Pons (tissue), 1 donor: ENCODE data around the gene ZDHHC3.

Source experiments
- DNase-seq: peaks from one replicate; pipeline ENCODE4 v3.0.0-alpha.2; 2016; ENCODE audit warnings: low spot score

ZDHHC3 gene, protein sequence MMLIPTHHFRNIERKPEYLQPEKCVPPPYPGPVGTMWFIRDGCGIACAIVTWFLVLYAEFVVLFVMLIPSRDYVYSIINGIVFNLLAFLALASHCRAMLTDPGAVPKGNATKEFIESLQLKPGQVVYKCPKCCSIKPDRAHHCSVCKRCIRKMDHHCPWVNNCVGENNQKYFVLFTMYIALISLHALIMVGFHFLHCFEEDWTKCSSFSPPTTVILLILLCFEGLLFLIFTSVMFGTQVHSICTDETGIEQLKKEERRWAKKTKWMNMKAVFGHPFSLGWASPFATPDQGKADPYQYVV

DNA sequence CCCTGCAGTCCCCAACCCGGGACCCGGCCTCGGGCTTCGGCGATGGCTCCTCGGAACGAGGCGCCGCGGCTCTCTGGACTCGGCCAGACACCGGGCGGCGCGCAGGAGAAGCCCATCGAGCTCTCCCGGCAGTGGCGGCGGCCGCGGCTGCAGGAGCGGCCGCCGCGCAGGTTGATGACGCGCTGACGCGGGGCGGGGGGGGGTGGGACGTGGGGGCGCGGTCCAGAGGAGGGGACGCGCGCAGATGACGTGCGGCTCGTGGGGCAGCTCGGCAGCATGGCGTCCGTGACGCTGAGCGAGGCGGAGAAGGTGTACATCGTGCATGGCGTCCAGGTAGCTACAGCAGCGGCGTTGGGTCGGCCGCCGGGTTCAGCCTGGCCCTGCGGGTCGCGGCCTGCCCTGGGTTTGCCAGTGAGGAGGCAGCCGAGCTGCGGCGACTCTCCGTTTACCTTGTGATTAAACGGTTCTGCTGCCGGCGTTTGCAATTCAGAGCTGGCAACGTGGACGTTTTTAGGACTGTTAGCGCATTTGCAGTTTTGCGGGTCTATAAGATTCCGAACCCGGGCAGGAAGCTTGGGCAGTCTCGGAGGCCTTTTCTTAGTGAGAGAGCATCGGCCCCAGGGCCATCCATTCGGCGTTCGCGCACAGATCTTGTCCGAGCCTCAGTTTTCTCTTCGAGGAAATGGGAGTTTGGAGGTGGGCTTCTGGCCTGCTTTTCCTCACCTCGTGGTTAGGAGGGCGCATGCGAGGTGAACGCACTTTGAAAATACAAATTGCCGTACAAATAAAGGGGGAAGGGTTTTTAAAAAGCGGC is at the start of gene ZDHHC3, which contains the start of gene EXOSC7:
Gene ZDHHC3, minus strand, starts transcription at position 173 of the 814 bp plus-strand sequence. CDS start 16,738 bp downstream, outside the sequence.
Gene EXOSC7, plus strand, starts transcription at position 243 of the 814 bp plus-strand sequence. Its CDS starts 34 bp downstream, at position 277.
- DNase-seq, result peak; percentile 75

DNA sequence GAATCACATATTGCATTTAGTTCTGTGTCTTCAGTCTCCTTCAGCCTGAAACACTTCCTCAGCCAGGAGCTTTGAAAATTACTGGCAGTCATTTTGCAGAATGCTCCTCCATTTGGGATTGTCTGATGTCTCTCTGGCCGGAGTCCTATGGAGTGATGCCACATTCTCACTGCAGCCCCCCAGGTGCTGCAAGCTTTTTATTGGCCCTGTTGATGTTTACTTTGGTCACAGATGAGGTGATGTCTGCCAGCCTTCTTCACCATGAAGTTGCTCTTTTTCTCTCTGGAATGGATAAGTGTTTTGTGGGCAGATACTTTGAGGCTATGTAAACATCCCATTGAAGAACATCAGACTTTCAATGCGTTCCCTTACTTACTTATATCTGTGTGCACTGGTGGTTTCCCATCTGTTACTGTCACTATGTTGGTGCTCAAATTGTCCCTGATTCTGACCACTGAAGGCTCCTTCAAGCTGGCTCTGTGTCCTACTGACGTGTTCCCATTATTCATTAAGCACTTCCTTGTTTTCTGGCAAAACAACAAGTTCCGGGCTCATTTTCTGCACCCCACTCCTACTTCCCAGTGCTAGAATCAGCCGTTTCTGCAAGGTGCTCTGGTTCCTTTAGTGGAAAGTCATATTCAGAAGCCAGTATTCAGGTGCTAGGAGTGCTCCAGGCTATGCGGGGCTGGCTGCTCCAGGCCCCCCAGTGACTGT is 48.7 kb upstream of the ZDHHC3 start:
- no peak for DNase-seq

DNA sequence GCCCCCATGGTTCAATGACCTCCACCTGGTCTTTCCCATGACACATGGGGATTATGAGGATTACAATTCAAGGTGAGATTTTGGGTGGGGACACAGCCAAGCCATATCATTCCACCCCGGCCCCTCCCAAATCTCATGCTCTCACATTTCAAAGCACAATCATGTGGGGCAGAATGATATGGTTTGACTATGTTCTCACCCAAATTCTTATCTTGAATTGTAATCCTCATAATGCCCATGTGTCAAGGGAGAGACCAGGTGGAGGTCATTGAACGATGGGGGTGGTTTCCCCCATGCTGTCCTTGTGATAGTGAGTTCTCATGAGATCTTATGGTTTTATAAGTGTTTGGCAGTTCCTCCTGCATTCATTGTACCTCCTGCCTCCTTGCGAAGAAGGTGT is 47.7 kb upstream of the ZDHHC3 start:
- DNase-seq, result no peak

DNA sequence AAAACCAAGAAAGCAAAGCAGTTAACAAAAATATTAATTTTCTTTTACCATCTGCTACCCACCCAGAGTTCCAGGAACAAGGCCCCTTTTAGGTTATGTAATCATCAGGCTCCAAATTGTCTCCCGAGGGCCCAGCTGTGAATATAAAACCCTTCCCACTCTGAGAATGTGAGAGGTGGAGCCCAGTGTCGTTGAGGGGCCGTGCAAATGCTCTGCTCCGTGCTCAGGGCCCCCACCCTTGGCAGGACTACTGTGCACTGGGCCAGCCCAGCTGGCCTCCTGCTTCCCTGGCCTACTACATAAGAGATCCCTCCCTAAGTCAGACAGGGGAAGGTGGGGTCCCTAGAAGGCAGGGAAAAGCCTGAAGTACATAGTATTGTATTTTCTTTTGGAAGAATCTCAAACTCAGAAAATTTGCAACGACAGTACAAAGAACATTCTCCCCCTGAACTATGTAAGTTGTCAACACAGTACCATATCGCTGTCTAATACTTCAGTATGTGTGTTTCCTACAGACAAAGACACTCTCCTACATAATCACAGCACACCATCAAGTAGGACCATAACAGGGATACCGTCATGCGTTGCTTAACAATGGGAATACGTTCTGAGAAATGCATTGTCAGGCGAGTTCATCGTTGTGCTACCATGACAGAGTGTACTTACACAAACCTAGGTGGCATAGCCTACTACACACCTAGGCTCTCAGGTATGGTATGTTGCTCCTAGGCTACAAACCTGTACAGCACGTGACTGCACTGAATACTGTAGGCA is 45.7 kb upstream of the ZDHHC3 start:
- no peak for DNase-seq

DNA sequence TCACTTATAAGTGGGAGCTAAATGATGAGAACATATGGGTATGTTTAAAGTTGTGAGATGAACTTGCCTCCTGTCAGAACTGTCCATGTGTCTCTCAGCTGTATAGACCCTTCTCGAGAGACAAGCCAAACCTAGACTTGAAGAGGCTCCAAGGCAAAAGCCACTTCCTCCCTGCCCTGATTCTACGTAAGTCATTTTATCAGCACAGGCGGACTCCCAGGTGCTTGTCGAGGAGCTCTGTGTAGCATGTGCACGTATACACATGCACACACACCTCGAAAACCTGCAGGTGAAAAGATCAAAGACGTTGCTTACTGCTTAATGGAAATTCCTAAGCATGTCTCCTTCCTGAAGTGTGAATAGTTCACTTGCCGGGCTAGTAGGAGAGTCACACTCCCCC is 44.6 kb upstream of the ZDHHC3 start:
- DNase-seq, result no peak

DNA sequence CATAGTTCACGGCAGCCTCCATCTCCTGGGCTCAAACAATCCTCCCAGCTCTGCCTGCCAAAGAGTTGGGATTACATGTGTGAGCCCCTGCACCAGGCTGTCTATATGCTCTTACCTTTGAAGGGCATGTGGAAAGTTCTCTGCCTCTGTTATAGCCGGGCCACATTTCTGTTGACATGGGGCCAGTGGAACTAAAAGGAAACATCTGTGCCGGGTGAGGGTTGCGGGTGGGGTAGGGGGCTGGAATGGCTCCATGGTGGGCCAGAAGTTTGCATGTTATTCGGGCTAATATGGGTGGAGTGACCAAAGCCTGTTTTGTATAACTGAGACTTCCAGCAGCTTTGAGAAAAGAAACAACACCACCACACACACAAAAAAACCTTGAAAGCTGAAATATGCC is 41.8 kb upstream of the ZDHHC3 start:
- DNase-seq, result no peak

DNA sequence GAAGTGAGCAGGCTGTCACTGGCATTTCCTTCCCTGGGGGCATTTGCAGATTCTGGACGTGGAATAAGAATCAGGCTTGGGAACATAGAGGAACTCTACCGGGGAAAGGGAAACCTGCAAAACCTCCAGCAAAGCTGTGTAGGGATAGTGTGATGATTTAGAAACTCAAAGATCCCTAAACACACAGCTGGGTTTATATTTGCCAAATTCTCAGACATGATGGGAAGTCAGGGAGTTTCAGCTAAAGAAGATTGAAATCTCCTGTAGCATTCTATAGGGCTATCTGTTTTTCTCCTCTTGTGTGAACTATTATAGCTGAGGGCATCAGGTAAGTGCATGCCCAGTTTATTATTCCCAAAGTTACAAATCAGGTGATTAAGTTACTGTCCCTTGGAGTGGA is 40.9 kb upstream of the ZDHHC3 start:
- DNase-seq, result no peak

DNA sequence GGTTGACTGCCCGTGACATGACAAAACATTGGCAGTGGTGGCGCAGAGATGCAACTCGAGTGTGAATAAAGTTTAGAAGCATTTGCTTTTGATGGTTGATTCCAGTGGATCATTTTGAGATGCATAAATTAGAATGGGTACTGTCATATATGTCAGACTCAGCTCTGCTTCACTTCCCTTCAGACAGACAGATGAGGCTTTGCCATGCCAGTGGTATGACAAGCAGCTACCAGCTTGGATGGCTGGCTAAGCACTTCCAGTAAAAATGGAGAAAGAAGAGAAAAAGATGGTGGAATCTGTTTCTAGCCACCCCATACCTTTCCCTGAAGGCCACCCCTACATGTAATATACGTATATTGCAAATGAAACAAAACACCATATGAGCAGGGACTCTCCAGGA is 36.6 kb upstream of the ZDHHC3 start:
- no peak for DNase-seq

DNA sequence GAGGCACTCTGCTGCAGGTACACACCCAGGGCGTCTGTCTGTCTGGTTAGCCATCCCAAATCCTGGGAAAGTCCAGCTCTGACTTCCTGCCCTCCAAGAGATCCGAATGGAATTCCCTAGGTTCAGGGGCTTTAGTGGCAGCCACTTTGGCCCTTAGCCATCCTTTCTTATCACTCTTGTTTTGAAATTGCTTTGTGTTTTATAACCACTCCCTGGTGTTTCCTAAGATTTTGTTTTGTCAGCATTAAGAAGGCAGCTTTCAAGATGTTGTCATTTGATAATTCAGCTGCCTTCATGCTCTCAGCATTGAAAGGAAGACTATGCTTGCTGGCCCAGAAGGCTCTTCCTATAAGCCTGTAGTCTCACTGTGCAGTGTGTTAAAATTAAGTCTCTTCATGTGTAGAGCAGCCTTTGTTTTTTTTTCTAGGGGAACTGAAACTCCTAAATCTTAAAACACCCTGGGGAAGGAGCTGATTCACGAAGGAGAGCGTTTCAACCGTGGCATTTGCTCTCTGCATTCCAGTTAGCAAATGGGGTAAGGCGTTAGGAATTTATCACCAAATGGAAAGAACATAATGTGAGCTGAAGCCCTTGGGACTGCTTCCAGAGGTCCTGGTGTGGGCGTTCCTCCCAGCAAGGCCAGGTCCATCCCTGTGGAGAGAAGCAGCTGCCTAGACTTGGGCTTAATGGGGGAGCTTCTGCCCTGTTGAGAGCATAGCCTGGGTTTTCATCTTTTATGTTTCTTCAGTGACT is 36.0 kb upstream of the ZDHHC3 start:
- peak; percentile 69 for DNase-seq

DNA sequence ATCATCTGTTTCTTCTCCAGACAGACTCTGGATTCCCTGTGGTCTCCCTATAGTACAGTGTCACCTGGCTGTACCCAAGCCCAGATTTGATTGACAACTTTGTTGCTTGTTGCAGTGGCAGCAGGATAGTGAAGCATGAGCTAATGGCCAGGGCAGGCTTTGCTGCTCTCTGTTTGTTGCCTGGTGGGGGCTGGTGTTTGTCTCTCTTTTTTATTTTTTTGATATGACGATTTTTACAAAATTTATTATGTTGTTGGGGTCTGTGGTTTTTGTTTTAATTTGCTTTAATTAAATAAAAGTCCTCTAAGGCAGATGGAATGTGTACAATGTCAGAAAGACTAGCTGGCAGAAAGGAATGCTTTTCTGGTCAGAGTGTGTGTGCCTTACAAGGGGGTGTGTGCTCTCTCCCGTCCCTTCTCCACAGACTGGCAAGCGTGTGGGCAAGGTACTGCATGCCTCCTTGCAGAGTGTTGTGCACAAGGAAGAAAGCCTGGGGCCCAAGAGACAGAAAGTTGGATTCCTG is 34.9 kb upstream of the ZDHHC3 start:
- DNase-seq, result no peak

DNA sequence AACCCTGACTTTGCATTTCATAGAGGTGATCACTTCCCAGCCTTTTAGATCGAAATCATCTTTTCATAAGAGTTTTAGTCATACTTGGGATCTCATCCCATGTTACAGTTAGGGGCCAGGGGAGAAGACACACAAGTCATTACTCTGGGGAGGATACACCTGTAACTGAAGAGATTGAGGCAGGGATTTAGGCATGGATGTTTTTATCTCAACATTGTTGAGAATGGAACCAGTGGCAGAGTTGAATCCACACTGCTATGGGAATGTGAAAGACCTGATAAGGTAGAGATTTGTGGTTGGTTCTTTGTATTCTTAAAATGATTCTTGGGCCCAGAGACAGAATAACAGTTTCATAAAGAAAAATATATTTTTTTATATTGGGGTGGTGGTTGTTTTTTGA is 33.9 kb upstream of the ZDHHC3 start:
- DNase-seq, result no peak

DNA sequence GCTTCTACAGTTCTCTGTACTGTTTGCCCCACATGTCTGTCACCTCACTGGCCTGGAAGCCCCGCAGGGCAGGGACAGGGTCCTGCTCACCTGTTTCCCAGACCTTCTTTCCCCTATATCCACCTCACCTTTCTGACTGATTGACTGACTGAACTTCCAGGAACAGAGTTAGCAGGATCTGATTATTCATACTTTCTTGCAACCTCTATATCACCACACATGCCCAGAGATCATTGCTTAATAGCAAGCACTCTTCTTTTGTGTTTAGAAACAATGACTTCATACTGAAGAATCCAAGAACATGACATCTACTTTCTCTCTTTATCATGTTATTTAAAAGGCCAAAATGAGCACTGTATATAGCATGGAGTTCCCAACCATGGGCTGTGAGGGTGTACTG is 32.1 kb upstream of the ZDHHC3 start:
- DNase-seq, result no peak

DNA sequence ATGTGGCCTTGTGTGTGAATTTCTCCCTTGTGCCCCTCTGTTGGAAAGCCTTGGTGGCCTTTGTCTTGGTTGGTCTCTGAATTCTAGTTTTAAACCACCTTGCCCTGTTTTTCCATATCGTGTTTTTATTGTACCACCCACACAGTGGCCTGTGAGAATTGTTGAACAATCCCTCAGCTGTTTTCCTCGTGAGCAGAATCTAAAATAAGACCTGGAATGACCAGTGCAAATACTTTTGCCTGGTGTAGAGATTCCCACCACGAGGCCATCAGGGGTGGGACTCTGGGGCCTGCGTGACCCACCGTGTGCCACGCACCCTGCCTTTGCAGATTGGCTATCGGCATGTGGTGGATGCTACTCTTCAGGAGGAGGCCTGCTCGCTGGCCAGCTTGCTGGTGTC is 31.1 kb upstream of the ZDHHC3 start:
- DNase-seq, result no peak

DNA sequence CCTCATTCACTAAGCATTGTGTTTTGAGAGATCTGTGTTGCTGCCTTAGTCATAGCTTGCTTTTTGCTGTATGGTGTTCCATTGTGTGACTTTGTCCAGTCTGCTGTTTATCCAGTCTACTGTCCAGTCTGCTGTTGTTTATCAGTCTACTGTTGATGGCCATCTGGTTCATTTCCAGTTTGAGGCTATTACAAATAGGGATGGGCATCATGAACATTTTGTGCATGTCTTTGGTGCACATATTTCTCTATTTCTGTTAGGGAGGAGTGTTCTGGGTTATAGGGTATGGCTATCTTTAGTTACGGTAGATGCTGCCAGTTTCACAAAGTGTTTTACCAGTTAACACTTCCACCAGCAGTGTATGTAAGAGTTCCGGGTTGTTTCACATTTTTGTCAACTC is 27.9 kb upstream of the ZDHHC3 start:
- DNase-seq, result no peak

DNA sequence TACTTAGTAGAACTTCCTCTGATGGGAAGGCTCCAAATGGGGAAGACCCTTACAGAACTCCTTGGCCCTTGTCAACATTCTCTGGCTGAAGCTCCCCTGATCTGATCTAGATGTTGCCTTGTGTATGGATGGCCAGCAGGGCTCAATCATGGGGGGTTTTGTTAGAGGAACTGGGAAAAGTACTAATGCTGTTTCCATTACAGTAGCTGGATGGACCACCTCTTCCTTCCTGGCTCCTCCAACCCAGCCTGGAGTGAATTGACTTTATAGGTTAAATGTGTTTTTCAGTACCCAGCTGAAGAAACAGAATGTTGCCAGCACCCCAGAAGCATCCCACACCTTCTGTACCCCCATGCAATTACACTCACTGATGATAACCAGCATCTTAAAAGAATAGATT is 27.4 kb upstream of the ZDHHC3 start:
- no peak for DNase-seq

DNA sequence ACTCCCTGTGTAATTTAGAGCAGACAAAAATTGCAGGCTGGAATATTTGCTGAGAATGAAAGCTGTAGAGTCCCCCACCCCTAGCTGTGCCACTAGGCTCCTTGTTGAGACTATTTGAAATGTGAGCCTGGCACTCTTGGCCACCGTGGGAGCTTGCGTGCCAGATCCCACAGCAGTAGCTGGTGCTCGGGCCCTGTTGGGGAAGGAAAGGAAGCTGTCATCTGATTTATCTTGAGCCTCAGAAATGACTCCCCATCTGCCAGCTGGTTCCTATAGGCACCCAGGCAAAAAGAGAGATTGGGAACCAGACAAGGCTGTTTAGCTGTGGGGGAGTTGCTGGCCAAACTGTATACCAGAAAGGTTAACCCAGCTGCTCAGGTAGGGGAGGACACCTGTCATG is 26.7 kb upstream of the ZDHHC3 start:
- DNase-seq, result no peak

DNA sequence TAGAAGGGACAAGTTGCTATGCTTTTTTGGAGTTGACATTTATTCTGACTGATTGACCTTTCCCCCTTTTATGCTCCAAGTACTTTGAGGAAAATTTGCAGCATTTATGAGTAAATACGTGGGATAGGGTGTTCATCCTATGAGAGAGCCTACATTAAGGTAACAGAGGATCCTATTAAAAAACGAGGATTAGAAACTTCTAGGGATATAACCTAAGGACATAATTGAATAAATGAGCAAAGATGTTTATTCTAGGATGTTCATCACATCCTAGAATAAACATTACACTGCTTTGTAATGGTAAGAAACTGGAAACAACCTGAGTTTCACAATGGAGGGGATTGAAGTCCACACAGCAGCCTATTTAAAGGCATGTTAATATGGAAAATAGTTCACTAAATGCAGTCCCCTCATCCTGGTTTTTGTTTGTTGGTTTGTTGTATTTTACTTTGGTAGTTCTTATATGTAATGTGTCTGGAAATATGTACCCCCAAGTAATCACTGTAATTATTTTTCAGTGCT is 26.2 kb upstream of the ZDHHC3 start:
- DNase-seq, result no peak

DNA sequence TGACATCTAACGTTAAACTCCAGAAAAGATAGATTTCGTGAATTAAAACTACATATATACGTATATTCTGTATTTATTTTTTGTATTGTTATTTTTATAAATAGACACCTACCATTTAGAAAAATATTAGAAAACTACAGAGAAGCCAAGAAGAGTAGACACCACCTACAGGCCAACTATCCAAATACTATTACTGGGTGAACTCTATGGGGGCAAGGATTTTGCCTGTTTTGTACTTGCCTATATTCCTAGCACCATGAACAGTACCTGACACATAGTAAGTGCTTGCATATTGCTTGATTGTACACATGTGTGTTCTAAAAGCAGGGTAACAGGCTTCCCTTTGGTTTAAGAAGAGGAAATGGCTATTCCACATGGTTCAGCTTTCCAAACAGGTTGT is 25.8 kb upstream of the ZDHHC3 start:
- DNase-seq, result no peak

DNA sequence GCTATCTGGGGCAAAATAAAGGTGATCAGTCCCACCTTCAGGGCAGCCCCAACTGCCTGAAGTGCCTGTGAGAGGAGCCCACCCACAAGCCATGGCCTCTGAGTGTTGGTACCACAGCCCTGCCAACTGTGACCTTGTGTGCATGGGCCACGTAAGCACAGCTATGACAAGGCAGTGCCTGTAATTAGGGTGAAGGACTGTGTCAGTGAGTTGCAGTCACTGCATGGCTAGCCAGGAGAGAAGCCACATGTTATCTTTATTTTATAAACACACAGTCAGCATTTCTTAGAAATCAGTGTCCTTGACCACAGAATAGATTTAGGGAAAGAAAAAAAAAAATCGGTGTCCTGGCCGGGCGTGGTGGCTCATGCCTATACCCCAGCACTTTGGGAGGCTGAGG is 24.8 kb upstream of the ZDHHC3 start:
- no peak for DNase-seq

DNA sequence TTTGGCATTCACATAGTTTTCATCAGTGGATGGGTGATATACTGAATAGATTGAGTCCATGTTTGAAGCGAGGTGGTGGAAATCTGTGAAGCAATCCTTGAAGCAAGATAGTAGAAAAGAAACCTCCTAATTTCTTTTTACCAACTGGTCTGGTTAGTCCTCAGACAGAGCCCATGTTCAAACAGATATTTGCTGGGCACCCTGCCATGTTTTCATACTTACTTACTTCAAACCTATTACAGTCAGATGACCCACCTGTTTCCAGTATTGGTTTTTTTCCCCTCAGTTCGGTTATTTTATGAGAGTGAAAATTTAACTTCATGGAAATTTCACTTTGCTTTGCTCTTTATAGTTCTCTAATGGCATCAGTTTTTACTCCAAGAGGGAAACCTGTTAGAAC is 23.8 kb upstream of the ZDHHC3 start:
- no peak for DNase-seq

DNA sequence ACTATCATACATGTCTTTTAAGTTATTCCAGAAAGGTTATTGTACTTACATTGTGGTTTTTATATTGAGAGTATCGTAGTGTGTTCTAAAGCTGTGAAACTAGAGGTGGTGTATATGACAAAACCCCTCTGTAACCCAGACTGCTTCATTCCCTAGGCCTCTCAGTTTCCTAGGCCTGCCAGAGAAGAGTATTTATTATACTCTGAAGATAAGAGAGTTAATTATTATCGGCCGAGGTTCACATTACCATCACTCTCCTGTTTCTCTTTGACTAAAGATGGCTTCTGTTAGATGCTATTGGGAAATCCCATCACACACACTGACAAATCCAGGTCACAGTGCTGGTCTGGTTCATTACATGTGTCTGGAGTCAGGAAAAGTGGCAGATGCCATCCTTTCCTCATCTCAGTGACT is 20.6 kb upstream of the ZDHHC3 start:
- DNase-seq, result no peak
